Fibroblast of lung (primary cell): ENCODE data around the gene C16orf96. TPM values are rescaled to one million over a fixed set of nuclear protein-coding genes. Genes with fewer than 3 reads are reported as not detected.

Source experiments
- DNase-seq, 2 donors: peaks; one replicate each; pipeline versions ENCODE4 v3.0.0 to v3.0.0-alpha.2; 2010; ENCODE audit warnings: low read depth in 2 of 2
- H2AFZ ChIP-seq: 2 replicates; pipeline ENCODE4 v1.5.1; 2012; ENCODE audit warnings: low read length, control low read depth, inconsistent platforms
- H3K27ac ChIP-seq: 2 replicates; pipeline ENCODE4 v1.5.1; 2011; ENCODE audit warnings: low read length, control low read depth; ENCODE audit not compliant: insufficient read depth
- H3K27me3 ChIP-seq: 2 replicates; pipeline ENCODE4 v1.5.1; 2011; ENCODE audit warnings: mild to moderate bottlenecking, low read length; ENCODE audit not compliant: control insufficient read depth, insufficient read depth
- H3K36me3 ChIP-seq: 2 replicates; pipeline ENCODE4 v1.5.1; 2011; ENCODE audit warnings: low read length; ENCODE audit not compliant: control insufficient read depth, insufficient read depth
- H3K4me1 ChIP-seq: 2 replicates; pipeline ENCODE4 v1.5.1; 2011; ENCODE audit warnings: low read length; ENCODE audit not compliant: control insufficient read depth, insufficient read depth; ENCODE audit errors: extremely low read depth
- H3K4me2 ChIP-seq: 2 replicates; pipeline ENCODE4 v1.5.1; 2011; ENCODE audit warnings: low read length, control low read depth; ENCODE audit not compliant: insufficient read depth; ENCODE audit errors: extremely low read depth
- H3K4me3 ChIP-seq, 4 experiments: fragments of 200-600 bp in 1 of 4; sonication (generic) in 1 of 4; replicated peaks in 1 of 4; 2 replicates each; pipeline ENCODE4 v1.5.1; 2011 to 2016; ENCODE audit warnings: low read length in 4 of 4, low read depth in 3 of 4, mild to moderate bottlenecking in 3 of 4, control low read depth in 2 of 4, inconsistent platforms in 1 of 4, mixed read lengths in 1 of 4; ENCODE audit not compliant: insufficient read depth in 1 of 4; ENCODE audit errors: control extremely low read depth in 1 of 4
- H3K79me2 ChIP-seq: 2 replicates; pipeline ENCODE4 v1.5.1; 2012; ENCODE audit warnings: mild to moderate bottlenecking, low read length, inconsistent platforms; ENCODE audit not compliant: control insufficient read depth, insufficient read depth
- H3K9ac ChIP-seq: 2 replicates; pipeline ENCODE4 v1.5.1; 2011; ENCODE audit warnings: mild to moderate bottlenecking, low read length, control low read depth; ENCODE audit not compliant: insufficient read depth
- H3K9me3 ChIP-seq: 2 replicates; pipeline ENCODE4 v1.5.1; 2012; ENCODE audit warnings: low read depth, low read length; ENCODE audit not compliant: control insufficient read depth, insufficient read depth
- H4K20me1 ChIP-seq: 2 replicates; pipeline ENCODE4 v1.5.1; 2011; ENCODE audit warnings: low read length; ENCODE audit not compliant: control insufficient read depth, insufficient read depth; ENCODE audit errors: extremely low read depth
- EZH2 ChIP-seq: IDR thresholded peaks from 2 replicates; pipeline ENCODE4 v1.5.1; 2012; ENCODE audit warnings: low read length, control low read depth, mild to moderate bottlenecking; ENCODE audit errors: missing control alignments
- polyA plus RNA-seq, 2 donors: library from polyadenylated mRNA; depleted of rRNA in 1 of 2; stranded (reverse) in 1 of 2; unstranded in 1 of 2; fragments of >200 nt; gene quantifications; 2 replicates each; pipeline ENCODE4 v1.2.1, GENCODE V29; 2011 to 2012; ENCODE audit warnings: missing spikeins in 1 of 2
- total RNA-seq: library from RNA; depleted of rRNA; stranded (reverse); fragments of >200 nt; gene quantifications from 2 replicates; pipeline ENCODE4 v1.2.1, GENCODE V29; 2014
- TF ChIP-seq, protein P1 (sequence below), 2 donors: IDR thresholded peaks in 1 of 2; conservative IDR thresholded peaks in 1 of 2; 1 replicate in 1 of 2; 2 replicates in 1 of 2; pipeline ENCODE4 v1.5.1; 2011 to 2012; ENCODE audit warnings: low read length in 2 of 2, control low read depth in 1 of 2, inconsistent platforms in 1 of 2, low read depth in 1 of 2, mild to moderate bottlenecking in 1 of 2

The C16orf96 gene
- total and polyA plus RNA-seq, 2 donors (not counting 1 experiment from before 2014, with no cell fraction given): under 0.01 TPM; not detected in 1

DNA sequence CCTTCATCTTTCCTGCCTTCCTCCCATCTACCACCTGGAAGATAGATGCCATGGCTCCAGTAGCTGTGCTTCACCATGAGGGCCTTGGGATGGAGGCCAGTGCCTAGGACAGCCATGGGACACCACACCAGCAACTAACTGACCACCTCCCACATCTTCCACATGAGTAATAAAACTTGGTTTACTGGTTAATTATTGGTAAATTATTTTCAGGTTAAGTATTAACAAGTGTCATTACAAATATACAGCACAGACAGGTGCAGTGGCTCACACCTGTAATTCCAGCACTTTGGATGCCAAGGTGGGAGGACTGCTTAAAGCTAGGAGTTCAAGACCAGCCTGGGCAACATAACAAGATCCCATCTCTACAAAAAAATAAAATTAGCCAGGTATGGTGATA, 31.6 kb upstream of the C16orf96 start:
- Histone ChIP-seq H3K79me2 (no peaks in the 10 kb centered on the region), H3K4me1 (no peaks in the 10 kb centered on the region), H3K4me3 (no peak overlapping the region), H2AFZ (no peak overlapping the region), H3K9me3 (no peaks in the 10 kb centered on the region), H3K27me3 (no peaks in the 10 kb centered on the region), H3K9ac (no peak overlapping the region), H4K20me1 (no peaks in the 10 kb centered on the region), H3K4me2 (no peak overlapping the region), H3K36me3 (no peaks in the 10 kb centered on the region), H3K27ac (no peak overlapping the region)
- no peak for DNase-seq
- TF ChIP-seq, protein P1, sequence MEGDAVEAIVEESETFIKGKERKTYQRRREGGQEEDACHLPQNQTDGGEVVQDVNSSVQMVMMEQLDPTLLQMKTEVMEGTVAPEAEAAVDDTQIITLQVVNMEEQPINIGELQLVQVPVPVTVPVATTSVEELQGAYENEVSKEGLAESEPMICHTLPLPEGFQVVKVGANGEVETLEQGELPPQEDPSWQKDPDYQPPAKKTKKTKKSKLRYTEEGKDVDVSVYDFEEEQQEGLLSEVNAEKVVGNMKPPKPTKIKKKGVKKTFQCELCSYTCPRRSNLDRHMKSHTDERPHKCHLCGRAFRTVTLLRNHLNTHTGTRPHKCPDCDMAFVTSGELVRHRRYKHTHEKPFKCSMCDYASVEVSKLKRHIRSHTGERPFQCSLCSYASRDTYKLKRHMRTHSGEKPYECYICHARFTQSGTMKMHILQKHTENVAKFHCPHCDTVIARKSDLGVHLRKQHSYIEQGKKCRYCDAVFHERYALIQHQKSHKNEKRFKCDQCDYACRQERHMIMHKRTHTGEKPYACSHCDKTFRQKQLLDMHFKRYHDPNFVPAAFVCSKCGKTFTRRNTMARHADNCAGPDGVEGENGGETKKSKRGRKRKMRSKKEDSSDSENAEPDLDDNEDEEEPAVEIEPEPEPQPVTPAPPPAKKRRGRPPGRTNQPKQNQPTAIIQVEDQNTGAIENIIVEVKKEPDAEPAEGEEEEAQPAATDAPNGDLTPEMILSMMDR (conservative IDR thresholded peaks at IDR 0.05 in 1 of 2, IDR thresholded peaks at IDR 0.05 in 1 of 2; ENCODE audit: low read depth in 1 of 2, low read length in 2 of 2): no peak
- no peak for TF ChIP-seq EZH2

DNA sequence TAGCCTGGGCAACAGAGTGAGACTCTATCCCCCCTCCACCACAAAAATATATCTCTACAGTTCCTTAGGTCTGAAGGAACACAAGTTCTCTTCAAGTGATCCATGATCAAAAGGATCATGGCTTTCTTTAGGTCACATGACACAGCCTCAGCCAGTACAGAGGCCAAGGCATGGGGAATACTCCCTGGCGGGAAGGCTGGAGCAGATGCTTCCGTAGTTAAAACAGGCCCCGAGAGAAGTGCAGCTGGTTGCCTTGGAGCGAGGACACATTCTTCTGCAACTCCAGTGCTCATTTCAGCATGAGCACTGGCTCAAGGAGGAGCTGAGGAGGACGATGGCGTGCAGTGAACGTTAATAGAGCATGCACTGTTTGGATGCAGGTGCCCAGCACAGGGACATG, 31.1 kb upstream of the C16orf96 start:
- no peaks in the 10 kb centered on the region for H3K79me2 ChIP-seq
- H4K20me1 ChIP-seq: no peaks in the 10 kb centered on the region
- DNase-seq: no peak

DNA sequence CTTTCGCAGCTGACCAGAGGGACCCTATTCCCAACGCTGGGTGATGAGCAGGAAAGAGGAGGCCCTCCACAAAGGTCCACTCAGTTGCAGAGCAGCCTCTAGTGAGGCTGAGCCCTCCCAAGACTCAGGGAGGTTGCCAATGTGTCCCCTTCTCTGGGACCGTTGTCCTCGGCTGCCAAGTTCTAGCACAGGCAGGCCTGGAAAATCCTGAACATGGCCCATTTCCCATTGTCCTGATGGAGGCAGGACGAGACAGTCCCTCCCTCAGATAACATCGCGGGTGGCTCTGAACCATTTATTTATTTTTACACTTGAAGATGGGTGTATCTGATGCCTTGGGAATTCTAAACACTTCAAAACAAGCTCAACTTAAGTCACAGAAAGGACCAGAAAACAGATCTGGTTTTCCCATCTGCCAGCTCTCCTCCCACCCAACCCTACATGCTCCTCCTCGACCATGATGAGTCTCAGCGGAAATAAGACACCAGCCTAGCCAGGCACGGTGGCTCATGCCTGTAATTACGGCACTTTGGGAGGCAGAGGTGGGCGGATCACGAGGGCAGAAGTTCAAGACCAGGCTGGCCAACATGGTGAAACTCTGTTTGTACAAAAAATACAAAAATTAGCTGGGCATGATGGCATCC, 30.4 kb upstream of the C16orf96 start:
- no peak overlapping the region for H3K4me3 ChIP-seq
- H3K79me2 ChIP-seq: no peaks in the 10 kb centered on the region
- H3K27me3 ChIP-seq: no peaks in the 10 kb centered on the region
- H3K4me2 ChIP-seq: no peak overlapping the region
- no peak overlapping the region for H3K27ac ChIP-seq
- DNase-seq: no peak
- no peak overlapping the region for H3K9ac ChIP-seq
- no peaks in the 10 kb centered on the region for H3K36me3 ChIP-seq
- TF ChIP-seq, protein P1 (conservative IDR thresholded peaks at IDR 0.05 in 1 of 2, IDR thresholded peaks at IDR 0.05 in 1 of 2; ENCODE audit: low read depth in 1 of 2, low read length in 2 of 2): no peak
- TF ChIP-seq EZH2: no peak
- H4K20me1 ChIP-seq: no peaks in the 10 kb centered on the region
- H3K4me1 ChIP-seq: no peaks in the 10 kb centered on the region
- no peaks in the 10 kb centered on the region for H3K9me3 ChIP-seq
- H2AFZ ChIP-seq: no peak overlapping the region

More for the DNA sequence above, 31.1 kb upstream of the C16orf96 start:
- Histone ChIP-seq H3K27ac (no peak overlapping the region), H3K9ac (no peak overlapping the region), H2AFZ (no peak overlapping the region), H3K4me1 (no peaks in the 10 kb centered on the region), H3K4me3 (no peak overlapping the region), H3K36me3 (no peaks in the 10 kb centered on the region), H3K9me3 (no peaks in the 10 kb centered on the region), H3K27me3 (no peaks in the 10 kb centered on the region), H3K4me2 (no peak overlapping the region)
- no peak for TF ChIP-seq EZH2
- TF ChIP-seq, protein P1 (conservative IDR thresholded peaks at IDR 0.05 in 1 of 2, IDR thresholded peaks at IDR 0.05 in 1 of 2; ENCODE audit: low read depth in 1 of 2, low read length in 2 of 2): no peak
